Large intestine (tissue), 3 donors: Measurements from ENCODE around the gene SLC34A3. TPM values are rescaled to one million over a fixed set of nuclear protein-coding genes. Genes with fewer than 3 reads are reported as not detected.
"Not testable (repeated sequence)": the region's sequence is repeated elsewhere in the genome, so short reads cannot be mapped to it uniquely, and the experiment has no call there.

ENCODE experiments used
- DNase-seq, 2 donors: peaks; one replicate each; pipeline versions ENCODE4 v3.0.0 to v3.0.0-alpha.2; 2013
- H3K27ac ChIP-seq: one replicate; pipeline ENCODE4 v1.5.1; 2013; ENCODE audit warnings: low read length
- H3K27me3 ChIP-seq: 2 replicates; pipeline ENCODE4 v1.6.1; 2013; ENCODE audit warnings: low read length; ENCODE audit not compliant: control insufficient read depth, insufficient read depth
- H3K36me3 ChIP-seq: 2 replicates; pipeline ENCODE4 v1.6.1; 2013; ENCODE audit warnings: low read length; ENCODE audit not compliant: control insufficient read depth, insufficient read depth
- H3K4me1 ChIP-seq: one replicate; pipeline ENCODE4 v1.6.1; 2013; ENCODE audit warnings: low read length; ENCODE audit not compliant: control insufficient read depth, insufficient read depth
- H3K4me3 ChIP-seq: one replicate; pipeline ENCODE4 v1.5.1; 2013; ENCODE audit warnings: low read length
- H3K9me3 ChIP-seq: one replicate; pipeline ENCODE4 v1.6.1; 2013; ENCODE audit warnings: mild to moderate bottlenecking, low read depth, low read length, moderate library complexity; ENCODE audit not compliant: control insufficient read depth
- WGBS: methylation state at CpG from one replicate; pipeline ENCODE4 v1.1.5; 2013; ENCODE audit warnings: low lambda C conversion rate; ENCODE audit not compliant: insufficient coverage; 5-methylcytosine and 5-hydroxymethylcytosine counted together
- polyA plus RNA-seq: library from polyadenylated mRNA; unstranded; fragments of 120-200 nt; gene quantifications from one replicate; pipeline ENCODE4 v1.2.1, GENCODE V29; 2013

The SLC34A3 gene
- polyA plus RNA-seq, 1 donor, result 36.9 TPM

DNA sequence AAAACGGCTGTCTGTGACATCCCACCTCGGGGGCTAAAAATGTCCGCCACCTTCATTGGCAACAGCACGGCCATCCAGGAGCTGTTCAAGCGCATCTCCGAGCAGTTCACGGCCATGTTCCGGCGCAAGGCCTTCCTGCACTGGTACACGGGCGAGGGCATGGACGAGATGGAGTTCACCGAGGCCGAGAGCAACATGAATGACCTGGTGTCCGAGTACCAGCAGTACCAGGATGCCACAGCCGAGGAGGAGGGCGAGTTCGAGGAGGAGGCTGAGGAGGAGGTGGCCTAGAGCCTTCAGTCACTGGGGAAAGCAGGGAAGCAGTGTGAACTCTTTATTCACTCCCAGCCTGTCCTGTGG lies 12.5 kb downstream of the SLC34A3 start:
- DNase-seq, H3K27me3 ChIP-seq, H3K27ac ChIP-seq, H3K9me3 ChIP-seq: not testable (repeated sequence)
- no CpG with 5 or more reads among the region's 18 CpGs for WGBS
- peak overlapping the region; percentile 81 for H3K4me3 ChIP-seq
- H3K36me3 ChIP-seq, result peaks cover 24% of the 10 kb centered on the region
- H3K4me1 ChIP-seq, result peaks cover 41% of the 10 kb centered on the region

DNA sequence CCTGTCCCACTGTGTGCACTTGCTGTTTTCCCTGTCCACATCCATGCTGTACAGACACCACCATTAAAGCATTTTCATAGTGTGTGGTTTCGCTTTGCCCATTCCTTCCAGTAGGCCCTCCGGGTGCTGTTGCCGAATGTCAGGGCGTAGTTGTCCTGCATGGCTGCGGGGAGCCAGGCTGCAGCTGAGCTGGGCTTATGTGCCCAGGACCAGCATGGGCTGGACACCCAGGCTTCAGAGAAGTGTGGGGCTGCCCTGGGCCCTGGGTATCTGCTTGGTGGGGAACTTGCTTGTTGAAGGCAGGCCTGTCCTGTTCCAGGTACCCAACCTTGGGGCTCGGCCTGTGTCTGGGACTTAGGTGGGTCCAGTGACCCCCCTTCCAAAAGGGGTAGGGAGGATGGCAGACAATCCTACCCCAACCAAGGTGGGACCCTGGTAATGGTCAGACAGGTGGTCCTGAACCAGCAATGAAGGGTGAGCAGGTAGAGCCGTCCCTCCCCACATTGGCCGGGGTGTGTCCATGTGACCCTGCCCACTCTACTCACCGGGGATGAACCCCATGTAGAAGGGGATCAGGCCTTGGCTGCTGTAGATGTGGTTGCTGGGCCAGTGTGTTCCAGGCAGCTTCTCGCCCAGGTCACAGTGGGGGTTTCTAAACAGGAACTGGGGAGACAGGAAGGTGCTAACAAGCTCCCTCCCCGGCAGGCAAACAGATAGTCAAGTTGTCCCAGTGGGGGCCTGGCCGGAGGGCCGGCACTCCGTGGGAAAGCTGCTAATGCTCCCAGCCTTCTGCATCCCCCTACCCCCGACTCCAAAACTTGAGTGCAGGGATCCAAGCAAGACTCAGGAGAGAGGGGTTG lies 13.2 kb downstream of the SLC34A3 start:
- no peaks in the 10 kb centered on the region for H3K27me3 ChIP-seq
- no peaks in the 10 kb centered on the region for H3K9me3 ChIP-seq
- peaks cover 24% of the 10 kb centered on the region for H3K36me3 ChIP-seq
- WGBS, result no CpG with 5 or more reads among the region's 15 CpGs
- H3K27ac ChIP-seq, result no peak overlapping the region
- peaks cover 35% of the 10 kb centered on the region for H3K4me1 ChIP-seq
- no peak overlapping the region for H3K4me3 ChIP-seq
- DNase-seq, result no peak

DNA sequence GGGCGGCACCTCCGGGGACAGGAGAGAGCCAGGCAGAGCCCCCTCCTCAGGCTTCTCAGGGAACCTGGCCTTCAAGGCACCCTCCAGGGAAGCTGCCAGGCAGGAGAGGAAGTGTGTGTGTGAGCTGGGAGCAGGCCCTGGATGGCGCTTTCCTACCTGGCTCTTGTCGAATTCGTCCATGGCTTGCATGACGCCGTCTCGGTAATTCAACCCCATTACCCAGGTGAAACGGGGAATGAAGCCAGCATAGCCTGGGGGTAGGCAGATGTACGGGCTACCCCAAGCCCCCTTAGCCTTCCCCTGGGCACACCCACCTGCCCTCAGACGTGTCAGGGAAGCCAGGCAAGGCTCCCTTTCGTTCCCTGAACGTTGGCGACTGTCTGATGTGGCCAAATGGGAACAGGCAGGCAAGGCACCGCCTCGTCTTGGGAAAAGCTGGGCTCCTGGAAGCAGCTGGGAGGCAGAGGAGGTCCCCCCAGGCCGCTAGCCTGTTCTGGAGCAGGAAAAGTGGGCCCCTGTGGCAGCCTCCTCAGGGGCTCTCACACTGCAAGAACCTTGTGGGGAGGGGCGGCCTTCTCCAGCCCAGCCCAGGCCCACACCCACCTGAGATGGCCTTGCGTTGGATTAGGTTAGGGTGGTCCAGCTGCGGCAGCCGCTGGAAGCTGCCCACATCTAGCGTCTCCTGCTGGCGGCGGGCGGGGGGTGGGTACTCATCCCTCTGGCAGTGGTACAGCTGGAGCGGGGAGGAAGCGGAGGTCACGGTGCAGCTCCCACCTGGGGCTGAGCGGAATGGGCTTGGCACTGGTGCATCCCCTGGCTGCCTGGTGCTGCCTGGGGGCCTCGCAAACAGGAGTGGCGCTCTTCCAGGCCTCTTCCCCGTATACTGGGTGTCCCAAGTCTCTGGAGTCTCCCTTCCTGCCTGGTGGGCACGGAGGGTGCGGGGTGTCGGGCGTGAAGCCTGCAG lies 14.1 kb downstream of the SLC34A3 start:
- no CpG with 5 or more reads among the region's 36 CpGs for WGBS
- no peaks in the 10 kb centered on the region for H3K27me3 ChIP-seq

DNA sequence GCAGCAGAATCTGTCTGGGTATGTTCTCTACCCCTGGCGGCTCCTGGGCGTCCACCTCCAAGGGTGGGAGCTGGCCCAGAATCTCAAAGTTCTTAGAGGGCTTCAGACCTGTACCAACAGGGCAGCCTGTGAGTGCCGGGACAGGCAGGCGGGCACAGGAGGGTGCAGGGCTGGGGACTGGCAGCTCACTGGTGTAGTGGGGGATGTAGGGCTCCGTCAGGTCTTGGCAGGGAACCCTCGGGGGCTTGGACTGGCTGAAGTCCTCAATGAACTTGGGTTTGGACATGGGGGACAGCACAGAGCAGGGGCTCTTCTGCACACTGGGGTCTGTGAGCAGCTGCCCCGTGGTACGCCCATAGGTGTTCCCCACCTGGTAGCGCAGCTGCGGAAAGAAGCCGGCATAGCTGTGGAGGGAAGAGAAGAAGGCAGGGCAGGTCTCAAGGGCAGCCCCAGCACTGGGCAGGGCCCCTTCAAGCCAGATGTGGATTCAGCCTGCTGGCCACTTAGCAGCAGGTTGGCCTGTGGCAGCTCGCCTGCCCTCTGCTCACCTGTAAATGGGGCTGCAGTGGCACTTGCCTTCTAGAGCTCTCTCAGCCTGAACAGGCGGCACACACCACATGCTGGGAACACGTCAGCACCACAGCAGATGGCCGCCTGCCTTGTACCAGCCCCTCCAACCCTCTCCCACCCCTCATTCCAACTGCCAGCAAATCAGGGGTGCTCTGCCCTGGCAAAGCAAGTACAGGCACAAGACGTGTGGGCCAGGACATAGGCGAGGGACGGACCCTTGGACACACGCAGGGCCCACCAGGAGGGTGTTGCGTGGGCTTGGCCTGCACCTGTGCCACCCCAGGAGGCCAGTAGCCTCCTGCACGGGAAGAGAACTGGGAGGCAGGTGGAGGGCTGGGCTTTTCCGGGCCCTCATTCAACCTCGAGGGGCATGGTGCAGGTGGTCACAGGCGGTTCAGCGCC lies 15.0 kb downstream of the SLC34A3 start:
- Histone ChIP-seq H3K27ac (no peak overlapping the region), H3K27me3 (no peaks in the 10 kb centered on the region), H3K4me1 (peaks cover 27% of the 10 kb centered on the region), H3K36me3 (peaks cover 24% of the 10 kb centered on the region), H3K9me3 (no peaks in the 10 kb centered on the region), H3K4me3 (no peak overlapping the region)
- no peak for DNase-seq
- WGBS, result no CpG with 5 or more reads among the region's 25 CpGs

More for the DNA sequence above, 14.1 kb downstream of the SLC34A3 start:
- Histone ChIP-seq H3K36me3 (peaks cover 24% of the 10 kb centered on the region), H3K27ac (no peak overlapping the region), H3K4me3 (no peak overlapping the region), H3K4me1 (peaks cover 28% of the 10 kb centered on the region), H3K9me3 (no peaks in the 10 kb centered on the region)
- no peak for DNase-seq

DNA sequence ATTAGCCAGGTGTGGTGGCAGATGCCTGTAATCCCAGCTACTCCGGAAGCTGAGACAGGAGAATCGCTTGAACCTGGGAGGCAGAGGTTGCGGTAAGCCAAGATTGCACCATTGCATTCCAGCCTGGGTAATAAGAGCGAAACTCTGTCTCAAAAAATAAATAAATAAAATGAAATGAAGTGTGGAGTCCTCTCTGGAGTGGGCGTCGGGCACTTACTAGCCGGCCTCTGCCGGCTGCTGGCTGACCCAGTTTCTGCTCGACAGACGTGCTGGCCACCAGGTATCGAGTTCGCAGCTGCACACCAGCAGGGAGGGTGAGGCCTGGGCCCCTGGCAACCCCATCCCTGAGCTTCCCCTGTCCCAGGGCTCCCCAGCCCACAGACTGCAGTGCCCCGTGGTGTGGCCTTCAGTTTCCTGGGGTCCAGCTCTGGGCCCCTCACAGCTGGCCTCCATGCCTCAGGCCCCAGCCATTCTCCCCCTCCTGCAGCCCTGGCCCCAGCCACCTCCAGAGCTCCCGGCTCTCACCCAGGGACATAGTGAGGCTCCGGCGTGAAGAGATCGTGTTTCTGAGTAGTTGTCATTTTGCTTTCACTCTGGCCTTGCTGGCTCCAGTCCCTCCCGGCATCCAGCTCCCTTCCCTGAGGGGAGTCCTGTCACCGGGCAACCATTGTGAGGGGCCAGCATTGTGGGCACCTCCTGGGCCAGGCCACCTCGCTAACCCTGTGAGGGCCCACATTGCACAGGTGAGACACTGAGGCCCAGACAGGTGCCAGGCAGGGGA lies 16.6 kb downstream of the SLC34A3 start:
- Histone ChIP-seq H3K4me3 (no peak overlapping the region), H3K27me3 (no peaks in the 10 kb centered on the region), H3K36me3 (peaks cover 18% of the 10 kb centered on the region), H3K4me1 (peaks cover 32% of the 10 kb centered on the region), H3K9me3 (no peaks in the 10 kb centered on the region), H3K27ac (no peak overlapping the region)
- 100% methylated on average over 1 of the region's 20 CpGs for WGBS
- no peak for DNase-seq

DNA sequence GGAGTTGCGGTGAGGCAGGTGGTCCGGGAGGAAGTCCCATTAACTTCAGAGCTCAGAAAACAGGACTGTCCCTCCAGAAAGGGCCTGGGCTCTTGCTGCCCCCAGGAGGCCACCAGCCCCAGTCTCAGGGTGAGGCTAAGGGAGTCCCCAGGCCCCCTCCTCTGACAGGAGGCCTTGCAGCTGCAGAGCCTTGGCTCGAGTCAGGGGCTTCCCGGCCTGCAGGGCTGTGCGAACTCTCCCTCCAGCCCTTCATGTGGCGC lies 17.1 kb downstream of the SLC34A3 start:
- no peaks in the 10 kb centered on the region for H3K27me3 ChIP-seq
- peaks cover 13% of the 10 kb centered on the region for H3K36me3 ChIP-seq
- peaks cover 33% of the 10 kb centered on the region for H3K4me1 ChIP-seq
- no CpG with 5 or more reads among the region's 6 CpGs for WGBS
- H3K9me3 ChIP-seq, result no peaks in the 10 kb centered on the region
- H3K27ac ChIP-seq, result no peak overlapping the region
- no peak for DNase-seq
- H3K4me3 ChIP-seq, result no peak overlapping the region

DNA sequence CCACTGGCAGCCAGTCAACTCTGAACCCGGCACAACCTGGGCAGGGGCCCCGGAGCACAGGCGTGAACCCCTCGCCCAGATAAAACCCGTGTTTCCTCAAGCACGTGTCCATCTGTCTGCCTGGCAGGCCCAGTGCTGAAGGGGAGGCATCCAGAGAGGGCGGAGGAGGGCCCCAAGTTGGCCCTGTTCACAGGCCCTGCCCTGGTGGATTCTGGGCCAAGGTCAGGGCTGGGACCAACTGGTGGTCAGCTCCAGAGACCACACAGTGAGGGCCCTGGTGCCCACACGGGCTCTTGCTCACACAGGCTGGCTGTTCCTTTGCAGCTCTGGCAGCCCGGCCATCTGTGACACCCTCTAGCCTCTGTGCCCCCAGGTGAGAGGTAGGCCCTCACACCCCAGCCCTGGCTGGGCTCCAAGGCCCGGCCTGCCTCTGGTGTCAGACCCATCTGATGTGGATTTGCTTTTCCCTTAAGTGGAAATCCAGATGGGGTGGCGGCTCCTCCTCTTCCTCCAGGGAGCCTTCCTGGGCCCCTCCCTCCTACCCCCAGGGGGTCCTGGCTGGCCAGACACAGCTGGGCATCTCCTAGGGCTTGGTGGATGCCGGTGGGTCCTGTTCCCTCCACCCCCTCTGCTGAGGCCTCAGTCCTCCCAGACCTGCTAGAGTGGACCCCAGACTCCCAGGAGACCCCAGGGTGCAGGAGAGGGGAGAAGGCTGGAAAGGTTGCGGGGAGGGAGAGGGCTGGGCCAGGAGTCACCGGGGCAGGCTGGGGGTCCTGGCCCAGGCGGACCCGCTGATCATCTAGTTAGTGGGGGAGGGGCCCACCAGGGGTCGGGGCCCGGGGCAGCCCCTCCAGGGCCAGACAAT lies 19.9 kb downstream of the SLC34A3 start:
- H3K4me1 ChIP-seq, result peaks cover 25% of the 10 kb centered on the region
- no peaks in the 10 kb centered on the region for H3K9me3 ChIP-seq
- DNase-seq, result no peak
- no peaks in the 10 kb centered on the region for H3K27me3 ChIP-seq
- no peaks in the 10 kb centered on the region for H3K36me3 ChIP-seq
- H3K27ac ChIP-seq, result no peak overlapping the region
- no peak overlapping the region for H3K4me3 ChIP-seq
- no CpG with 5 or more reads among the region's 18 CpGs for WGBS

DNA sequence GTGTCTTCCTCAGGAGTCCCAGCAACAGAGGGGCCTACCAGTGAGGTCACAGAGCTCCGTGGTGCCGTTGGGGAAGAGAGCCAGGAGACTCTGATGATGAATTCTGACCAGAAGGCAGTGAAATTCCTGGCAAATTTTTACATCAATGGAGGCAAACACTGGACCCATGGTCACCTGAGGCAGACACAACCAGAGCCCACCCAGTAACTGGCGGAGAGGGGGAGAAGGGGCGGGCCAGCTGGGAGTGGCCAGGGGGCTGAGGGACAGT lies 20.4 kb downstream of the SLC34A3 start, which contains the start of gene STPG3:
Gene STPG3, plus strand, starts transcription at position 93 of the 268 bp plus-strand sequence. Its CDS starts 1 bp downstream, at position 94.
- no CpG with 5 or more reads among the region's 4 CpGs for WGBS
- Histone ChIP-seq H3K9me3 (no peaks in the 10 kb centered on the region), H3K27me3 (no peaks in the 10 kb centered on the region), H3K4me3 (no peak within 1 kb of the TSS), H3K36me3 (no peaks in the 10 kb centered on the region), H3K27ac (no peak within 1 kb of the TSS), H3K4me1 (peaks cover 27% of the 10 kb centered on the region)
- DNase-seq, result no peak
